ENCODE measurements around the gene SMARCA2.

DNA sequence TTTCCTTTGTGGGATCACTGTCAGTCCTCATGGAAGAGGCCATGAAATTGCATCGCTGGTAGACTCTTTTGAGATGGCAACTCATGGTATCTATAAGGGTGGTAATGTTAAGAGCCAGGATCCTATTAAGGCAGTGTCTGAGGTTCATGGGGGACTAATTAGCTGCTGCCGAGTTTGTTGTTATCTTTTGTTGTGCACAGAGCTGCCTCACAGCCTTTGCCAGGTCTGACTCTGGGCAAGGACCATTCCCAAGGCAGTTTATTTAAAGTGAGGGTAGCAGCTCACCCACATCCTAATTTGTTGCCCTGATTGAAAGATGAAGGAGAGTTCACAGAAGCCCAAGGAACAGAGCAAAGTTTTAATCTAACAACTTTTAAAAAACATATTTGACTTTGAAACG is 7.9 kb downstream of the SMARCA2 start:
- TF ChIP-seq CTCF (IDR thresholded peaks at IDR 0.05; ENCODE audit: low read depth, low read length) (no peak), EZH2phosphoT487 (IDR thresholded peaks at IDR 0.05; ENCODE audit: low read depth) (no peak)

All from OCI-LY3 (cell line).